ENCODE results near the gene ITGA1.

ITGA1 gene

DNA sequence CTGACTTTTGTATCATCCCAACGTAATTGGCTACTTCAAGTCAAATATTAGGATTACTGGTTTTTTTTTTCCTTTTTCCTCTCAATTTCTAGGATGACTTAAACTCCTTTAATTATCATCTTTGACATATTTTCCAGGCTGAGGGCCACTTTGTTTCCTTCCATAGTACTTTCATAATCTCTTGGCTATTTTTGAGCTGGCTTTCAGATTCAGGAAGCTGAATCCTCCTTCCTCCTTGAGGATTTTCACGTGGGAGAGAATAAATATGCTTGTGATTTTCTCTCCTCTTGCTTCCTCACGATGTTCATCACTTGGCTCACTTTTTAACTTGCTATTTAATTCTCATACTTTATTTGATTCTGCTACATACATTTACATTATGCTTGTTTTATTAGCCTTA is 88.1 kb downstream of the ITGA1 start:
- no peak for DNase-seq

DNA sequence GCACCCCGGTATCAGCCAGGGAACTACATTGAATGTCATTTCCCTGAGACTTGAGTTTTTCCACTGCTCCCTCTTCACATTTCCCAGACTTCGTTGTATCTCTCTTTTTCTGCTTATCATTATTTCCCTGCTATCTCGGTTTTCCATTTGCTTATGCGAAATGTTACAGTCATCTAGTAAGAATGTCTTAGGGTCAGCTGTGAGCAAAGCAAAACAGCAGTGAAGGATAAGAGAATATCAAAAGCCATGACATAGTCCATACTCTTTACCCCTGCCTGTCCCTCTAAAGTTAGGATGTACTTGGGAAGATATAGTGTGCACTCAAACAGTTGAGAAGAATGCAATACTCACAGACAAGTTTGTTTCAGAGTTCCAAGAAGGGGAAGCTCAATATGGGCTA is 88.7 kb downstream of the ITGA1 start:
- DNase-seq: no peak

DNA sequence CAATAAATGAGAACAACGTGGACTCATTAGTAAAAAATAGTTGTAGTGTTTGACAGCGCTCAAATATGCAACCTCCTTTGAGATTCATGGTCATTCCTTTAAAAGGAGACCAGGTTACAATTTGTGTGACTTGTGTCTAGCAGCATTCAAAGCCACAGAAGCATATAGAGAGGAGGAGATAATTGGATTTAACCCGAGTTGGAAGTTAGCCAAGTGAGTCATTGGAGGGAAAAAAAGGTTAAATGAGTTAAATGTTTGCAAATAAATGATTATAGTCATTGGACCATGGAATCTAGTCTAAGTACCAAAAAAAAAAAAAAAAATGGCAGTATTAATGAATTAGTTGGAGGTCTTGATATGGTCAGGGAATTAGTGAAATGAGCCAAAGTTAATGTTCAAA is 90.9 kb downstream of the ITGA1 start:
- DNase-seq: no peak

GRCh38 chr5:52880541-52880940 is 92.8 kb downstream of the ITGA1 start:
- DNase-seq: no peak

DNA sequence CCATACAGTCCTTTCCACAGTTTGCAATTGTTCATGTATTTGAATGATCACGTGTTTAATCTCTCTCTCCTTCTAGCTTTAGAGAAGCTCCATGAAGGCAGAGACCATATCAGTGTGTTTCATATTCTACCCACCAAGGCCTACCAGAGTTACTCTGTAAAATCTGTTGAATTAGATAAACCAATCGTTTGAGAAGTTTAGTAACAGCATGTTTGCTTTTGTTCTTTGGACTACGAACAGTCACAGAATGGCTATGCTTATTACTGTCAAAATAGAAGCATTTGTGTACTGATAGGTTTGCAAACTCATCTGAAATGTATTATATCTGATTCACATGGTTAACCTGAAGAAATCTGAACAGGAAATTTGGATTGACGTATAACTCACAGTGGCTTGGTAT is 93.8 kb downstream of the ITGA1 start:
- no peak for DNase-seq

DNA sequence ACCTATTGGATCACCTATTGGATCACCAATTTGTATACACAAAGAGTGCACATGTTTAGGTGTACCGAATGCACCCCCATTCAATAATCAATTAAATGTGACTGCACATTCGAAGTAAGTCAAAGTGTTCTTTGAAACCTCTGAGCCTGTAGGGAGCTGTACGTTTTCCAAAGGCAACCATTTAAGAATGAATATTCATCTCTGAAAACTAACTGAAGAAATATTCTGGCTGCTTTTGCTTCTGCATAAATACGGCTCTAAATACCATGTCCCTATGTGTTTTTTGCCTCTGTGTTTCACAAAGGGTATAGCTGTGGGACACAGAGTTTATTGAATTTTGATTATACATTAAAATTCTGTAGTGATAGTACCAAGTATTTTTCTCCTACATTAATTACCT is 95.4 kb downstream of the ITGA1 start:
- DNase-seq: no peak

DNA sequence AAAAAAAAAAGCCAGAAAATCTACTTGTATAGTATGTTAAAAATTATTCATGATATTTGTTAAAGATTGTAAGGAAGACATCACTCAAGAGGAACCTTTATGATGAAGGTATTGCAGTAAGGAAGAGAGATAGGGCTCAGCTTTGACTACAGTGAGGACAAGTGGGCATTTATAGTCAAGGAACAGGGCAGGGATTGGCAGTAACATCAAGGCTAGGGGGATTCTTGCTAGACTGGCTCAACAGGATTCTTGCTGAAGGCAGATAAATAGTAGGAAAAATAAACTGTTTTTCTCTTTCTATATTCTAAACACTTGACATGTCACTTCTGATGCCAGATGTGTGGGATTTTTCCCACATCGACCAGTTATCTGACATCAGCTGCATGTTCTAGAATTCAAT is 96.7 kb downstream of the ITGA1 start:
- no peak for DNase-seq

GRCh38 chr5:52885614-52886013 is 97.9 kb downstream of the ITGA1 start:
- DNase-seq: no peak

- DNase-seq: no peak
Measured at GRCh38 chr5:52886206-52886605, 98.5 kb downstream of the ITGA1 start.

GRCh38 chr5:52887066-52887465 is 99.3 kb downstream of the ITGA1 start:
- no peak for DNase-seq

DNA sequence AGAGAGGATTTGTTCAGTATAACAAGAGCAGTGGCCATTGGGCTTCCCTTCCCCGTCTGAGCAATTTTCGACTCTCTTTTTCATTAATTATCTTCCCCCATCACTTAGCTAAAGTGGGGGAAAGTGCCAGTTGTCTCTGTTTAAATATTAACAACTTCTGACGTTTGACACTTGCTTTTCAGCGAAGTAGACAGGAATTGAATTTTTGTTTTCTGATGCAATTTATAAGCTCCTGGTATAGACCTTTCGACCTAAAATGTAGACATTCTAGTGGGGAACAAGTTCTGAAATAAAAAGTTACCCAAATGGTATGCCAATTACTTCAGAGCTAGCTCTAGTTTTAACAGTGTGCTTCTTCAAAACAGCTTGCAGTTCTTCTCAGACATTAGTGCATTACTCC is 100.6 kb downstream of the ITGA1 start:
- no peak for DNase-seq

GRCh38 chr5:52892242-52892878 is 104.6 kb downstream of the ITGA1 start:
- no peak for DNase-seq

DNA sequence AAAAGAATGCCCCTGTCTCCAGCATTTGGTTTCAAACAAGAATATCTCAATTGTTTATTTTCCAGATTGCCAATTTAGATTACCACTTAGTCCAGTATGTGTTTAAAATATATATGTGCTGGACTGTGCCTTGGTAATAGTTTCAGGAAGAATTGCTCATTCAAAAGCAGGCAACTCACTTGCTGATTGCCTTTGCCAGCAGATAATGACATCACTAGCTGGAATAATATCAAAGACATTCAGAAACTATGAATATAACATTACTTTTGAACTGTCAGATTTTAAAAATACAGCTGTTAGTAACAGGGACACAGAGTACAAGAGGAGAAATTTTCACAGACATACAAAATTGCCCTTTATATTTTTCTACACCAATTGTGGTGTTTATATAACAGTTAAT is 105.4 kb downstream of the ITGA1 start:
- no peak for DNase-seq

GRCh38 chr5:52893863-52894262 is 106.1 kb downstream of the ITGA1 start:
- DNase-seq: no peak

DNA sequence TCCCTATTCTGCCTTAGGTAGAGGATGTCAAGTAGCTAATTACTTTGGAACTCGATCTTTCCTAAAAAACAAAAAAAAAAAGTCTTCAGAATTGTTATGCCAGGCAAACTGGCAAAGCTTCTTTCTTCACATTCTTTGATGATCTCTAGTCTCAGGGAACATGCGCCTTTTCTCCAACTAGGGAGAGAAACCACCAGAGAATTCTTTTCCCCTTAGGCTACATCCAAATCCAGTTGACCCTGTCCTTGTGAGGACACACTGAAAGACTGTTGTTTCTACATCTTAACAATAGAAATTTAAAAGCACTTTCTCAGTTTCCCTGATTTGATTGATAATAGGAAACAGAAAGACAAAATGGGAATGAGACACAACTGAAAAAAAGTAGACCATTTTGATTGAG is 106.7 kb downstream of the ITGA1 start:
- no peak for DNase-seq

DNA sequence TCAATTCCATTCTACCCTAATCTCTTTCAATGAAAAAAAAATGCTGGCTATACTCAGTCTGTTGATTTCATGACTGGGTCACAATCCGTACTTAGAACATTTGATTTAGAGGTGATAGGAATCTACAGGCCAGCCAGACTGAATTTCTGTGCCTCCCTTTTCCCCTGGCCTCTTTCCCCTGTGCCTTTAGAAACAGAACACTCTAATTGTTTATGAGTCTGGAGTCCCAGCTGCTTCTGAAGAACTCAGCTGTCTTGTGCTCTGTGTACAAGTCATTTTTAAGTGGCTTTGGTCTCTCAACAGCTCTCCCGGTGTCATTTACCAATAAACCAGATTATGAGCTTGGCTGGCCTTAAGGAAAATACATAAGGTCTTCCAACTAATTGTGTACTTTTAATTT is 107.4 kb downstream of the ITGA1 start:
- DNase-seq: no peak

GRCh38 chr5:52895572-52896413 is 108.1 kb downstream of the ITGA1 start:
- DNase-seq: no peak

- no peak for DNase-seq
Measured at GRCh38 chr5:52896534-52897237, 109.0 kb downstream of the ITGA1 start.

DNA sequence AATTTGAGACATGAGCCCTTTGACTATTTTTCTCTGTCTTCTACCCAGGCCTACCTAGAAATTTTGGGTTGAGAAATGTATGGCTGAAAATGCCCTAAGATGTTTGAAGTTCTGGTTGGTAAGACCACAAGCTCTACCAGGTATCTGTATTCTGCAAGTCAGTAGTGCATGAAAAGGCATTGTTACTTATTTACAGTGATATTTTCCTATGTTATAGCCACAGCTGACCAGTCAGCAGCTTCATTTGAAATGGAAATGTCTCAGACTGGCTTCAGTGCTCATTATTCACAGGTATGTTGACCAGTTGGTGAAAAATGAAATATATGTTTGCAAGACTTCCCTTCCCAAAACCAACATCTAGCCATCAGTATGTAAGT is 109.5 kb downstream of the ITGA1 start:
- no peak for DNase-seq

GRCh38 chr5:52898961-52899680 is 111.4 kb downstream of the ITGA1 start:
- no peak for DNase-seq

DNA sequence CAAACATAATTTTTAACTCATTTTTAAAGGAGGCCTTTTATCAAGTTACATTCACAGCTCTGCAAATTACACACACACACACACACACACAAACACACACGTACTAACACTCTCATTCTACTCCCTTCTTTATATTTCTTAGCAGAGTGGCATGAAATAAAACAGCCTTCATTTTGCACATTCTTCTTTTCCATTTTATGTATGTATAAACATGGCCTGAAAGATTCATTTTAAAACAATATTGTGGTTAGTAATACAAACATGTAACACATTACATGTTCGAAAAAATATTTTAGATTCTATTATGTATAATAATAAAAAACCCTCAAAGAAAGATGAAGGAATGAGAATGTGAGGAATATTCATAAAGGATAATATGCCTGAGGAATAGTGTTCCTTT is 115.4 kb downstream of the ITGA1 start:
- DNase-seq: no peak

DNA sequence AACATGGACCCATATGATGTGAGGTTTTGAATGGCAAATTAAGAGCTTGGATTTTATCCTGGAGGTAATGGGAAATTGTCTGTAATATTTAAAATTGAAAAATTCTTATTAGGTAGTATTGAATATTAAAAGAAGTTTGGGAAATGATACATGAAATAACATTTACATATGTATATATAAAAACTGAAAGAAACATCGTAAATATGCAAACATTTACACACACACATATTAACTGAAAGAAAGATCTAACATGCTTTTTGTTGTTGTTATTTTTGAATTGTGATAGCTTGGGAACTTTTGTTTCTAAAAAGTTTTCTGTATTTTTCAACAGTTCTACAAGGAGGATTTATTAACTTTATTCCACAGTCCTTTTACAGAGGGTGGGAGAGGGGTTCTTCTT is 118.6 kb downstream of the ITGA1 start:
- no peak for DNase-seq

GRCh38 chr5:52906845-52907244 is 119.1 kb downstream of the ITGA1 start:
- DNase-seq: no peak

- DNase-seq: no peak
Measured at GRCh38 chr5:52909192-52909591, 121.5 kb downstream of the ITGA1 start.
